Mesenchymal stem cell (in vitro differentiated cells and primary cell): Measurements from ENCODE around the gene ACSL5.

Experiments used
- DNase-seq: peaks from one replicate; pipeline ENCODE4 v3.0.0-alpha.2; 2013
- H2AFZ ChIP-seq: one replicate; pipeline ENCODE4 v1.6.1; 2013; ENCODE audit warnings: low read depth, mild to moderate bottlenecking, control low read depth, inconsistent platforms, low read length, moderate library complexity
- H2AK5ac ChIP-seq: 2 replicates; pipeline ENCODE4 v1.6.1; 2013; ENCODE audit warnings: low read length, moderate library complexity, mild to moderate bottlenecking, inconsistent platforms; ENCODE audit not compliant: severe bottlenecking
- H2BK120ac ChIP-seq: one replicate; pipeline ENCODE4 v1.6.1; 2013; ENCODE audit warnings: low read depth, mild to moderate bottlenecking, inconsistent platforms, low read length, moderate library complexity
- H2BK12ac ChIP-seq, 2 experiments: one replicate each; pipeline ENCODE4 v1.6.1; 2013; ENCODE audit warnings: inconsistent platforms in 2 of 2, low read length in 2 of 2, mild to moderate bottlenecking in 2 of 2, moderate library complexity in 2 of 2, control low read depth in 1 of 2
- H2BK15ac ChIP-seq: one replicate; pipeline ENCODE4 v1.6.1; 2013; ENCODE audit warnings: mild to moderate bottlenecking, low read depth, inconsistent platforms; ENCODE audit not compliant: poor library complexity, severe bottlenecking
- H2BK5ac ChIP-seq: 2 replicates; pipeline ENCODE4 v1.6.1; 2013; ENCODE audit warnings: low read depth, mild to moderate bottlenecking, low read length, control low read depth, inconsistent platforms; ENCODE audit not compliant: poor library complexity, severe bottlenecking
- H3K14ac ChIP-seq, 2 experiments: one replicate each; pipeline ENCODE4 v1.6.1; 2013; ENCODE audit warnings: inconsistent platforms in 2 of 2, low read length in 2 of 2, control low read depth in 1 of 2, mild to moderate bottlenecking in 1 of 2, moderate library complexity in 1 of 2
- H3K18ac ChIP-seq, 2 experiments: one replicate each; pipeline ENCODE4 v1.6.1; 2013; ENCODE audit warnings: inconsistent platforms in 2 of 2, low read length in 2 of 2, control low read depth in 1 of 2, low read depth in 1 of 2, mild to moderate bottlenecking in 1 of 2
- H3K23ac ChIP-seq, 2 experiments: one replicate each; pipeline ENCODE4 v1.6.1; 2013; ENCODE audit warnings: inconsistent platforms in 2 of 2, low read length in 2 of 2, mild to moderate bottlenecking in 2 of 2, moderate library complexity in 2 of 2, control low read depth in 1 of 2
- H3K27ac ChIP-seq: 2 replicates; pipeline ENCODE4 v1.5.1; 2013; ENCODE audit warnings: mild to moderate bottlenecking, moderate library complexity, low read length, control low read depth, inconsistent platforms; ENCODE audit not compliant: poor library complexity, severe bottlenecking
- H3K27me3 ChIP-seq, 2 experiments: 2 replicates each; pipeline versions ENCODE4 v1.6.1 to v1.7.0; 2013; ENCODE audit warnings: low read length in 2 of 2, mild to moderate bottlenecking in 2 of 2, moderate library complexity in 2 of 2, control low read depth in 1 of 2, inconsistent platforms in 1 of 2; ENCODE audit not compliant: control insufficient read depth in 1 of 2, insufficient read depth in 1 of 2
- H3K36me3 ChIP-seq, 2 experiments: 2 replicates each; pipeline versions ENCODE4 v1.6.1 to v1.7.0; 2013; ENCODE audit warnings: low read length in 2 of 2, control low read depth in 1 of 2, inconsistent platforms in 1 of 2, low read depth in 1 of 2, mild to moderate bottlenecking in 1 of 2; ENCODE audit not compliant: insufficient read depth in 2 of 2, control insufficient read depth in 1 of 2
- H3K4ac ChIP-seq, 2 experiments: one replicate each; pipeline ENCODE4 v1.6.1; 2013; ENCODE audit warnings: inconsistent platforms in 2 of 2, low read length in 2 of 2, mild to moderate bottlenecking in 2 of 2, moderate library complexity in 2 of 2, control low read depth in 1 of 2, low read depth in 1 of 2
- H3K4me1 ChIP-seq: 2 replicates; pipeline ENCODE4 v1.6.1; 2013; ENCODE audit warnings: low read depth, low read length, control low read depth; ENCODE audit not compliant: control insufficient read depth, insufficient read depth
- H3K4me2 ChIP-seq: 2 replicates; pipeline ENCODE4 v1.6.1; 2013; ENCODE audit warnings: low read length, mild to moderate bottlenecking, inconsistent platforms; ENCODE audit not compliant: poor library complexity, severe bottlenecking
- H3K4me3 ChIP-seq, 2 experiments: 2 replicates each; pipeline versions ENCODE4 v1.5.1 to v1.7.0; 2013; ENCODE audit warnings: low read length in 2 of 2, mild to moderate bottlenecking in 2 of 2, control low read depth in 1 of 2, low read depth in 1 of 2; ENCODE audit not compliant: insufficient read depth in 1 of 2
- H3K79me1 ChIP-seq: replicated peaks from 2 replicates; pipeline ENCODE4 v1.6.1; 2013; ENCODE audit warnings: mild to moderate bottlenecking, control low read depth, low read length, inconsistent platforms; ENCODE audit not compliant: poor library complexity, severe bottlenecking
- H3K9ac ChIP-seq: 2 replicates; pipeline ENCODE4 v1.7.0; 2013; ENCODE audit warnings: mild to moderate bottlenecking, low read length, moderate library complexity
- H3K9me3 ChIP-seq: 2 replicates; pipeline ENCODE4 v1.7.0; 2013; ENCODE audit warnings: mild to moderate bottlenecking, low read length; ENCODE audit not compliant: control insufficient read depth
- H4K8ac ChIP-seq: one replicate; pipeline ENCODE4 v1.6.1; 2013; ENCODE audit warnings: inconsistent platforms, mild to moderate bottlenecking, low read length, moderate library complexity
- H4K91ac ChIP-seq: one replicate; pipeline ENCODE4 v1.6.1; 2013; ENCODE audit warnings: mild to moderate bottlenecking, low read length, inconsistent platforms
- WGBS: methylation state at CpG from one replicate; pipeline ENCODE4 v1.1.7; 2013; ENCODE audit warnings: mixed read lengths; 5-methylcytosine and 5-hydroxymethylcytosine counted together

The ACSL5 gene

DNA sequence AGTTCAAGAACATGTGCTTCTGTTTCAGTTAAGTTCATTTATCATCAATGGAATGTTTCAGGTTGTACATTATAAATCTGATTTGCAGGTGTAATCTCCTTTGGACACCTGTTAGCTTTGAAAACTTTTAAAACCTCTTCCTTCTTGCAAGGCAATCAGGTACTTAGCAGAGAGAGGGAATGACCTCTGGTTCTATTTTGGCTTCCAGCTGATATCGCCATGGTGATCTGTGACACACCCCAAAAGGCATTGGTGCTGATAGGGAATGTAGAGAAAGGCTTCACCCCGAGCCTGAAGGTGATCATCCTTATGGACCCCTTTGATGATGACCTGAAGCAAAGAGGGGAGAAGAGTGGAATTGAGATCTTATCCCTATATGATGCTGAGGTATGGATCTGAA, 35.4 kb downstream of the ACSL5 start:
- H3K9me3 ChIP-seq: no peaks in the 10 kb centered on the region
- no peak overlapping the region for H2AFZ ChIP-seq
- H2BK5ac ChIP-seq: no peak overlapping the region
- no peaks in the 10 kb centered on the region for H3K79me1 ChIP-seq
- H3K18ac ChIP-seq: no peak overlapping the region
- H4K91ac ChIP-seq: no peak overlapping the region
- no peak overlapping the region for H4K8ac ChIP-seq
- no peak overlapping the region for H2AK5ac ChIP-seq
- H3K14ac ChIP-seq: no peak overlapping the region
- H3K4me1 ChIP-seq: no peaks in the 10 kb centered on the region
- no peak overlapping the region for H2BK15ac ChIP-seq
- 74% methylated on average over 2 of the region's 2 CpGs for WGBS
- no peak overlapping the region for H3K27ac ChIP-seq
- H3K4ac ChIP-seq: no peak overlapping the region
- H3K4me3 ChIP-seq: no peak overlapping the region
- H3K23ac ChIP-seq: no peak overlapping the region
- no peak overlapping the region for H2BK12ac ChIP-seq
- H3K36me3 ChIP-seq: no peaks in the 10 kb centered on the region
- no peak for DNase-seq
- no peak overlapping the region for H3K9ac ChIP-seq
- no peak overlapping the region for H2BK120ac ChIP-seq
- H3K27me3 ChIP-seq: peaks cover 0 to 5% of the 10 kb centered on the region in 2 experiments
- H3K4me2 ChIP-seq: no peak overlapping the region

DNA sequence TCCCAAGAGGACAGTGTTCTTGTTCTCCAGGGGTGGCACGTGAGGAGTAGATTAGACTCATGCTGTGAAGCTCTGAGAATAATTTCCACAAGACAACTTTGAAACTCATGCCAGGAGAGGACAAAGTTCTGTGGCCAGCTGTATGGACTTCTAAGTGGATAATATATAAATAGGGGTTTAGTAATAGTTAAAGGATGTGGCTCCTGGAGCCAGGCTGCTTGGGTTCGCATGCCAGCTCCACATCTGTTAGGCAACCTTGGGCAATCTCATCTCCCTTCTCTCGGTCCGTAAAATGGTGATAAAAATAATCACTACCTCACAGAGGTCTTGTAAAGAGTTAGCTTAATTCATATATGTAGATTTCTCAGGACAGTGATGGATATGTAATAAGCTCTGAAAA, 35.8 kb downstream of the ACSL5 start:
- H2AK5ac ChIP-seq: no peak overlapping the region
- no peak overlapping the region for H2BK15ac ChIP-seq
- no peak for DNase-seq
- H2BK5ac ChIP-seq: no peak overlapping the region
- no peaks in the 10 kb centered on the region for H3K36me3 ChIP-seq
- no peaks in the 10 kb centered on the region for H3K9me3 ChIP-seq
- H3K14ac ChIP-seq: no peak overlapping the region
- H3K79me1 ChIP-seq: no peaks in the 10 kb centered on the region
- no peak overlapping the region for H4K91ac ChIP-seq
- H3K4me2 ChIP-seq: no peak overlapping the region
- no peak overlapping the region for H2BK12ac ChIP-seq
- H3K4ac ChIP-seq: no peak overlapping the region
- H4K8ac ChIP-seq: no peak overlapping the region
- 59% methylated on average over 1 of the region's 4 CpGs for WGBS
- no peak overlapping the region for H3K9ac ChIP-seq
- no peak overlapping the region for H3K18ac ChIP-seq
- no peak overlapping the region for H2AFZ ChIP-seq
- H3K4me1 ChIP-seq: no peaks in the 10 kb centered on the region
- H3K23ac ChIP-seq: no peak overlapping the region
- no peak overlapping the region for H2BK120ac ChIP-seq
- H3K27ac ChIP-seq: no peak overlapping the region
- H3K27me3 ChIP-seq: peaks cover 0 to 5% of the 10 kb centered on the region in 2 experiments
- H3K4me3 ChIP-seq: no peak overlapping the region

DNA sequence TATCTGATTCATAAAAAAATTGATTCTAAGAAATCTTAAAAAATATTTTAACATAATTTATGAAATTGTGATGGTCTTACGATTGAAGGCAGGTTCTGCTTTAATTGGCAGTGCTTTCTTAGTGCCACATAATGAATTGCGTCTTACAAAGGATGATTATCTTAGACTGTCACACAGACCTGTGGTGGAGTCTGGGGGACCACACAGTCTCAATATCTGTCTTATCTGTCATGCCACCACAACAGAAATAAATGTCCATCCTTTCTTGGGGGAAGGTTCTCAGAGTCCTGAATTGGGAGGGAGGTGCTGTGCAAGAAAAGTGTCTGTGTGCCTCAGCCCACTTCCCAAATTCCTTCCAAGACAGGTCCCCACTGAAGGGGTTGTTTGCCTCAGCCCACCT, 38.8 kb downstream of the ACSL5 start:
- no peak overlapping the region for H3K4me3 ChIP-seq
- H2BK5ac ChIP-seq: no peak overlapping the region
- no peaks in the 10 kb centered on the region for H3K9me3 ChIP-seq
- DNase-seq: no peak
- 90% methylated on average over 2 of the region's 2 CpGs for WGBS
- no peak overlapping the region for H2BK120ac ChIP-seq
- H3K4me2 ChIP-seq: no peak overlapping the region
- no peak overlapping the region for H2AFZ ChIP-seq
- no peak overlapping the region for H3K27ac ChIP-seq
- no peak overlapping the region for H2AK5ac ChIP-seq
- no peak overlapping the region for H2BK12ac ChIP-seq
- H4K8ac ChIP-seq: no peak overlapping the region
- H3K9ac ChIP-seq: no peak overlapping the region
- no peaks in the 10 kb centered on the region for H3K79me1 ChIP-seq
- H3K27me3 ChIP-seq: peaks cover 0 to 5% of the 10 kb centered on the region in 2 experiments
- H3K18ac ChIP-seq: no peak overlapping the region
- no peak overlapping the region for H3K4ac ChIP-seq
- H3K4me1 ChIP-seq: no peaks in the 10 kb centered on the region
- no peak overlapping the region for H3K14ac ChIP-seq
- no peak overlapping the region for H3K23ac ChIP-seq
- peaks cover 0 to 3% of the 10 kb centered on the region in 2 experiments for H3K36me3 ChIP-seq
- no peak overlapping the region for H2BK15ac ChIP-seq
- no peak overlapping the region for H4K91ac ChIP-seq

DNA sequence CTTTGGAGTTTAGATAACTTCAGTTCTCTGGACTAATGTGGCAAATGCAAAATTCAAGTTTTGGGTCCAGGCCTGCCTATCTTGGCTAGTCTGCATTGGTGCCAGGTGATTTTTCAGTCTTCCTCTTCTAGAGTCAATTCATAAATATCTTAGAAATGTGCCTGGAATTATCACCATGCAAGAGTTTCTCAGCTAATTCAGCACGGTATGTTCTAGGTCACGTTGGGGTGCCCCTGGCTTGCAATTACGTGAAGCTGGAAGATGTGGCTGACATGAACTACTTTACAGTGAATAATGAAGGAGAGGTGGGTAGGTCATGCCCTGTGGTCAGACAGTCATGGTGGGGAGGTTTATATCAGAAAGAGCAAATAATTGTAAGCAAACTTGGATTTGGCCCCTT, 47.8 kb downstream of the ACSL5 start:
- H2BK15ac ChIP-seq: no peak overlapping the region
- no peaks in the 10 kb centered on the region for H3K27me3 ChIP-seq
- no peak overlapping the region for H3K9ac ChIP-seq
- DNase-seq: no peak
- no peak overlapping the region for H4K91ac ChIP-seq
- H4K8ac ChIP-seq: no peak overlapping the region
- no peak overlapping the region for H3K4ac ChIP-seq
- no peak overlapping the region for H3K27ac ChIP-seq
- H2BK12ac ChIP-seq: no peak overlapping the region
- peaks cover 0 to 41% of the 10 kb centered on the region in 2 experiments for H3K36me3 ChIP-seq
- no peak overlapping the region for H3K4me3 ChIP-seq
- H2BK5ac ChIP-seq: no peak overlapping the region
- no peak overlapping the region for H3K4me2 ChIP-seq
- no peak overlapping the region for H2AK5ac ChIP-seq
- H2BK120ac ChIP-seq: no peak overlapping the region
- no peak overlapping the region for H3K18ac ChIP-seq
- H3K9me3 ChIP-seq: no peaks in the 10 kb centered on the region
- H3K14ac ChIP-seq: no peak overlapping the region
- no peak overlapping the region for H2AFZ ChIP-seq
- no peaks in the 10 kb centered on the region for H3K79me1 ChIP-seq
- no peaks in the 10 kb centered on the region for H3K4me1 ChIP-seq
- 93% methylated on average over 3 of the region's 3 CpGs for whole genome bisulfite sequencing
- no peak overlapping the region for H3K23ac ChIP-seq
